Measurements from ENCODE around the gene TOR3A.
"Not testable (repeated sequence)": the region's sequence is repeated elsewhere in the genome, so short reads cannot be mapped to it uniquely, and the experiment has no call there.

TOR3A gene

DNA sequence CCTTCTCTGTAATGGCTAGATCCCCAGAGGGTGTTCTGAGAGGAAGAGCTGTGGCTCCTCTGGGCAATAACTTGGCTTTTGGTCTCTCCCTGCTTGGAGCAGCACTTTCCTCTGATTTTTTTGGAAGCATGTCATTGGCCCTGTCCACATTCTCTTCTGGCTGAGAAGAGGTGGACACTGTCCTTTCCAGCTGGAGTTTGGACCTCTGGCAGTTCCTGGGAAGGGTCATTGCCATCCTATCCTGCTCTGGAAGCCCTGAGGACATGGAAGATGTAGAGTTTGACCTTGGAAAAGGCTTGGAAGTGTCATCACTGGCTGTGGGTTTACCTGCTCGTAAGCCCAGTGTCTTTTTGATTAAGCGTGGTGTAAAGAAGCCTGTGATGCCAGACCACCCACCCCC, 26.8 kb downstream of the TOR3A start:
- no peak for DNase-seq

GRCh38 chr1:179115181-179115580, 33.3 kb downstream of the TOR3A start:
- no peak for DNase-seq

- no peak for DNase-seq
Measured at GRCh38 chr1:179119513-179119912, 37.6 kb downstream of the TOR3A start.

- no peak for DNase-seq
Measured at GRCh38 chr1:179120736-179121135, 38.9 kb downstream of the TOR3A start.

DNA sequence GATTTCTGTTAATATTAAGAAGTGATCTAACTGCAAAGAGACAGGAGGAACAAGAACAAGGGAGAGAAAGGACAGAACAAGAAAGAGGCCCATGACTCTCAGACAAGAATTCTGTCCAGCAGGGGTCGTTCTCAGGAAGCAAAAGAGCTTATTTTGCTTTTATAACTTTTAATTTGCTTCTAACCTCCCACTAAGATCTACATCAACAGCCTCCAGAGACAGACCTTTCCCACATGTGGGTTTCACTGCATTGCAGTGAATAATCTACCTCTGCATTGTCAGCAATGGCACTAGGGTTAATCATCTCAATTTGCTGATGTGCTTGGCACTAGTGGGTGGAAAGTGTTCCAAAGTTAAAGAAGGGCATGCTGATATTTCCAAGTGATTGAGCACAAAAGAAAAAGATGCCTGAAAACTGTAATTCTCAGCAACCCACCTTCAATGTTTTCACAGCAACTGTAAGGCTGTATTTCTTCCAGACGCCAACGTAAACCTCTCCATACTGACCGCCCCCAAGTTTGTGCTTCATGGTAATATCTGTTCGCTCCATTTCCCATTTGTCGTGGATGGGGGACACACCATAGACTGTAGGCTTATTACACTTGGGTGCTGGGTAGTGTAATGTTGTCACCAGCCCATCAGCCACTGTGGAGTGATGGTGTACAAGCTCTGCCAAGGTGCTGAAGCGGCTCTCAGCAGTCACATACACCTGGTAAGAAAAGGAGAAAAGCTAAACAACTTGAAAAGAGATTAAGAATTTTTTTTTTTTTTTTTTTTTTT, 39.5 kb downstream of the TOR3A start:
- peak; percentile 13 to 31 for DNase-seq

GRCh38 chr1:179124873-179125272, 43.0 kb downstream of the TOR3A start:
- DNase-seq, result no peak

- DNase-seq, result no peak
Measured at GRCh38 chr1:179126338-179127060, 44.6 kb downstream of the TOR3A start.

DNA sequence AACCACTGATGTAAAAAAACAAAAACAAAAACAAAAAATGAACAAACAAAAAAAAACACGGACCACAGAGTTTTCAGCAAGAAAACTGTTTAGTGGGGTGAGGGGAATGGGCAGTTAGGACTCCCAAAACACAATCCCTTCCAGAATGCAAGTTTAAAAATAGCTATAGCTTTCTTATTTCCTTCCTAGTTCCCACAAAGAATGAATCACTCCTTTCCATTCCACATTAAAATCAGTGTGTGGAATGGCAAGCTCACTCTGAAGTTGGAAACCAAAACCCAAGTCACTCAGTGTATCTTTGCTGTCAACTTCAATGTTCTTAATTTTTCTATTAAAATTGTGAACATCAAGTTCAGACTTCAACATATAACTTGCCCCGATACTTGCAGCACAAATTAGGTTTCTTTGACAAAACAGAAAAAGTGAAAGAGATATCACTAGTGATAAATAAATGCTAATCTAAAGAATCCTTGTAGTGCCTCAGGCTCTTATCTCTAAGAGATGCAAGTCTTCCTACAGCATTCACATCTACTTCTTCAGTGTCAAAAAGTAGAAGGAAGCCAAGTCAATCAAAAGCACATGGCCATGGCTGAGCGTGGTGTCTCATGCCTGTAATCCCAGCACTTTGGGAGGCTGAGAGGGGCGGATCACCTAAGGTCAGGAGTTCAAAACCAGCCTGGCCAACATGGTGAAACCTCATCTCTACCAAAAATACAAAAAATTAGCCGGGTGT, 45.5 kb downstream of the TOR3A start:
- no peak for DNase-seq

GRCh38 chr1:179128520-179128919, 46.6 kb downstream of the TOR3A start:
- DNase-seq, result no peak

- no peak for DNase-seq
Measured at GRCh38 chr1:179129702-179130473, 48.0 kb downstream of the TOR3A start.

DNA sequence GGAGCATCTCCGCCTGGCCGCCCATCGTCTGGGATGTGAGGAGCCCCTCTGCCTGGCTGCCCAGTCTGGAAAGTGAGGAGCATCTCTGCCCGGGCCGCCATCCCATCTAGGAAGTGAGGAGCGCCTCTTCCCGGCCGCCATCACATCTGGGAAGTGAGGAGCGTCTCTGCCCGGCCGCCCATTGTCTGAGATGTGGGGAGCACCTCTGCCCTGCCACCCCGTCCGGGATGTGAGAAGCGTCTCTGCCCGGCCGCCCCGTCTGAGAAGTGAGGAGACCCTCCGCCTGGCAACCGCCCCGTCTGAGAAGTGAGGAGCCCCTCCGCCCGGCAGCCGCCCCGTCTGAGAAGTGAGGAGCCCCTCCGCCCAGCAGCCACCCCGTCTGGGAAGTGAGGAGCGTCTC, 53.3 kb downstream of the TOR3A start:
- DNase-seq, result not testable (repeated sequence)

- DNase-seq, result not testable (repeated sequence)
Measured at GRCh38 chr1:179135707-179136106, 53.8 kb downstream of the TOR3A start.

- DNase-seq, result no peak
Measured at GRCh38 chr1:179137617-179138255, 55.9 kb downstream of the TOR3A start.

DNA sequence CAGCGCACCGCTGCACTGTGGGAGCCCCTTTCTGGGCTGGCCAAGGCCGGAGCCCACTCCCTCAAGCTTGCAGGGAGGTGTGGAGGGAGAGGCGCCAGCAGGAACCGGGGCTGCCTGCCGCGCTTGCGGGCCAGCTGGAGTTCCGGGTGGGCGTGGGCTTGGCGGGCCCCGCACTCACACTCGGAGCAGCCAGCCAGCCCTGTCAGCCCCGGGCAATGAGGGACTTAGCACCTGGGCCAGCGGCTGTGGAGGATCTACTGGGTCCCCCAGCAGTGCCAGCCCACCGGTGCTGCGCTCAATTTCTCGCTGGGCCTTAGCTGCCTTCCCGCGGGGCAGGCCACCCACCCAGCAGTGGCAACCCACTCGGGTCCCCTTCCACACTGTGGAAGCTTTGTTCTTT, 56.9 kb downstream of the TOR3A start:
- DNase-seq, result not testable (repeated sequence)

DNA sequence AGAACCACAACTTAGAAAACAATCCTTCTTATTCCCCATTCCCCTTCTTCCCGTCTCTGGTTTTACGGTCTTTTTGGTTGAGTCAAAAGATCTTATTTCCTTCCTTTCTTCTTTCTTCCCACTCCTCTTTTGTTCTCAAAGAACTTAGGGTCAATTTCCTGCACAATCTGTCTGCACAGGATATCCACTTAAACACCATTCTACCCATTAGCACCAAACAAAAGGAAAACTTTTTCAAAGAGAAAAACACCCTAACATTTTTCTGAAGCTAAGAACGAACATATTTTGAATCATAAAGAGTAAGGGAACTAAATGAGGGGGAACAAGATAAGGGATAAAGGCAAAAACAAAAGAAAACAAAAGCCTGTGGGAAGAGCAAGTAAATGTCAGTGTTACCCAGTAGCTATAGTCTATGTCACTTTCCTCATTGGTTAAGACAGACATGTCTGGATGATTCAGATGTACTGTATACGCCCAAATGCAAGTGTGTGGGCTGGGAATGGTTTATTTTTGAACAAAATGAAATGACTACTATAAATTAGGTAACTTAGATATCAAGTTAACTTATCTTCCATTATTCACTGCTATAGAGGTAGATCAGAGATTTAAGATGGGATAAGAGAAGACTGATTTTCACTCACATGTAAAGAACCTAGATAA, 59.9 kb downstream of the TOR3A start:
- no peak for DNase-seq

DNA sequence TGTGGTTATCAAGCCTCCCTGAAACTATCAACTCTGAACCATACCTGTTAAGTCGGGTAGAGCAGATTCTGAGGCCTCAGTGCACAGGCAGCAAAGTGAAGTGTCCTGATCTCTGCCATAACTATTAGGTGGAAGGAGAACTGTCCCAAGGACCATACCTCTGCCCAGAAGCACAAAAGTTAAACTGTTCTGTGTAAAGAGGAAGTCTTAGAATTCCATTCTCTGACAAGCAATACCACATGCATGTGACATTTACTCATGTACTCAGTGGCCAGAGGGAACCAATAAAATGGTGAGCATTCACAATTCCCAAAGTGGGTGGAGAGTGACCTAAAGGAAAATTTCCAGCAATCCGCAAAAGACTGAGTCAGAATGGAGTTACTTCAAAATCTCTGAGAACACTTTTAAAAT, 61.0 kb downstream of the TOR3A start:
- DNase-seq, result no peak

DNA sequence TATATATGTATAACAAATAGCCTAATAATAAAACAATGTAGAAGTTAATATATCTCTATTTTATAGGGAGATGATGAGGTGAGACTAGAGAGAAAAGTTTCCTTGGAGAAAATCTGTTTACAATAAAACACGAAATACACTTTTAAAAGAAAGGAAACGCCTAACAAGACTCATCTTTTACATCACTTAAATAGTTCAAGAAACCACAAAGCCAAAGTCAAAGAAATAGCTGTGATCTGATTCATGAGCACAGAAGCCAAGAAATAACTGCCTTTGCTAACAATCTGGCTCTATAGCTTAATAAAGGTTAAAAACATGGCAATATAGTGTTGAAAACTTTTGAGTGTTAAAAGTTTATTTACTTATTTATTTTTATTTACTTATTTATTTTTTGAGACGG, 61.5 kb downstream of the TOR3A start:
- no peak for DNase-seq

DNA sequence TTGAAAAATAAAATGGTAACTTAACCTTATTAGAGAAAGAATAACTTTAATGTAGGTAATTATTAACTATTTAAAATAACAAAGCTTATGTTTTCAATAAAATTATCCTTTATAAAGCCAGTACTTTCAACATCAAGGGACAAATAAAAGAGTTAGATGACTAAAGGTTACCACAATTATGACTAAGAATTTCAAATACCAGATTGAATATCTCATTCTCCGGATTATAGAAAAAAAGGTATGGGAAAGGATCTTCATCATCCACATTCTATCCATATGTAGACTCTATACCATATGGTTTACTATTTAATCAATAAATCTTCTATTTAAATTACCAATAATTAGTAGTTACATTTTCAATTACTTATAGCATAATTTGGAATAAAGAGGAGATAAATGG, 62.8 kb downstream of the TOR3A start:
- no peak for DNase-seq

DNA sequence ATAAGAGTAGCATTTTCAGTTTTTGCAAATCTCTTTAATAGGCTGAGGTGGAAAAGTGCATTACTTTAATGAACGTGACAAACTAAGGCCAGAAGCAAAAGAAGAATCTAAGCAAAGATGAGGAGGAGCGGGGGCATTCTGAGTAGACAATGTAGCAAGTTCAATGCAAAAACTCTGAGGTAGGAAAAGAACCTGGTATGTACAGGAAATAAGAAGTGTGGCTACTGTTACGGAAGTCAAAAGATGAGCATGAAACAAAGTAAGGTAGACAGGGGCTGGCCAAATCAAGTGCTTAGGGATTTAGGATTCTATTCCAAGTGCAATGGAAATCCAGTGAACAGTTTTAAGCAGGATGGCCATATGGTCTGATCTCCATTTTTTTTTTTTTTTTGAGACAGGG, 63.7 kb downstream of the TOR3A start:
- DNase-seq, result no peak

Measured in hippocampal formation (tissue), 2 donors.